Testis (tissue), 2 donors: ENCODE measurements around the gene VPS35L.

Experiments used
- POLR2A ChIP-seq: fragments of 450-650 bp; IDR thresholded peaks from one replicate; pipeline ENCODE4 v1.6.1; 2017; ENCODE audit warnings: antibody characterized with exemption, mild to moderate bottlenecking, moderate library complexity
- TF ChIP-seq, protein P1 (sequence below), 3 experiments: fragments of 450-650 bp in 2 of 3; fragments of 200-600 bp in 1 of 3; sonication (generic) in 1 of 3; IDR thresholded peaks; one replicate each; pipeline ENCODE4 v1.5.1; 2016 to 2019; ENCODE audit warnings: antibody characterized with exemption in 3 of 3, mild to moderate bottlenecking in 2 of 3, moderate library complexity in 1 of 3

DNA sequence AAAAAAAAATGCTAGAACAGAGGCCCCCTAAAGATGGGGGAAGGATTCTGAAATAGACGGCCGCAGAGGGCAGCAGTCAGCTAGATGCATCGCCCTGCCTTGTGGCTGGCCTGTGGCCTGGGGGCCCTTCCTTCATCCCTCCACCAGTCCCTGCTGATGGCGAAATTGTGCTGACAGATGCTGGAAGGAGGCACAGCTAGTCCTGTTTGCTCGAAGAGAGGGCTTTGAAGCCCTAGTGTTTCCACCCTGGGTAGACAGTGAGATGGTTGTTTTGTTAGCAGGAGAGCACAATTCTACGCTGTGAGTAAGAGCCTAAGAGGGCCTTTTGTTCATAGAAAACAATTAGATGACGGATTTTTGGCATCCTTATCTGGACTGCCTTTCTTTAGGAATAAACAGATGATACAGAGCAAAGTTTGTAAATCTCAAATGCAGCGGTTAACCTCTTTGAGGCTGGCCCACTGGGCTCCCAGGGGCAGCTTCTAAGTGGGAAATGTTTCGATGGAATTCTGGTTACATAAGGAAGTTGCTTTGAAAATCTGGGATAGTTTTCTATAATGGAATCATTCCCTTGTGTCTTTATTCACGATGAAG is 23.0 kb downstream of the VPS35L start:
- no peak for TF ChIP-seq POLR2A
- TF ChIP-seq, protein P1, sequence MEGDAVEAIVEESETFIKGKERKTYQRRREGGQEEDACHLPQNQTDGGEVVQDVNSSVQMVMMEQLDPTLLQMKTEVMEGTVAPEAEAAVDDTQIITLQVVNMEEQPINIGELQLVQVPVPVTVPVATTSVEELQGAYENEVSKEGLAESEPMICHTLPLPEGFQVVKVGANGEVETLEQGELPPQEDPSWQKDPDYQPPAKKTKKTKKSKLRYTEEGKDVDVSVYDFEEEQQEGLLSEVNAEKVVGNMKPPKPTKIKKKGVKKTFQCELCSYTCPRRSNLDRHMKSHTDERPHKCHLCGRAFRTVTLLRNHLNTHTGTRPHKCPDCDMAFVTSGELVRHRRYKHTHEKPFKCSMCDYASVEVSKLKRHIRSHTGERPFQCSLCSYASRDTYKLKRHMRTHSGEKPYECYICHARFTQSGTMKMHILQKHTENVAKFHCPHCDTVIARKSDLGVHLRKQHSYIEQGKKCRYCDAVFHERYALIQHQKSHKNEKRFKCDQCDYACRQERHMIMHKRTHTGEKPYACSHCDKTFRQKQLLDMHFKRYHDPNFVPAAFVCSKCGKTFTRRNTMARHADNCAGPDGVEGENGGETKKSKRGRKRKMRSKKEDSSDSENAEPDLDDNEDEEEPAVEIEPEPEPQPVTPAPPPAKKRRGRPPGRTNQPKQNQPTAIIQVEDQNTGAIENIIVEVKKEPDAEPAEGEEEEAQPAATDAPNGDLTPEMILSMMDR (IDR thresholded peaks at IDR 0.05): no peak
